K562 (cell line): ENCODE data around the gene SCTR. TPM values are rescaled to one million over a fixed set of nuclear protein-coding genes. Genes with fewer than 3 reads are reported as not detected.

Source experiments
- ELK3 ChIP-seq: fragments of 450-650 bp; formaldehyde crosslinking; IDR thresholded peaks from 2 replicates; pipeline ENCODE4 v1.4.0; 2020; ENCODE audit warnings: mild to moderate bottlenecking
- EZH2 ChIP-seq: IDR thresholded peaks from 2 replicates; pipeline ENCODE4 v1.6.1; 2012; ENCODE audit warnings: low read depth, mild to moderate bottlenecking, inconsistent platforms, low read length, borderline replicate concordance
- LARP7 ChIP-seq: fragments of 450-650 bp; IDR thresholded peaks from 2 replicates; pipeline ENCODE4 v1.6.1; 2016
- NR3C1 ChIP-seq: sonication (generic); formaldehyde crosslinking; IDR thresholded peaks from 2 replicates; pipeline ENCODE4 v1.8.1; 2022; ENCODE audit warnings: missing genetic modification reagents
- RBM22 ChIP-seq: fragments of 200-400 bp; formaldehyde crosslinking; IDR thresholded peaks from 2 replicates; pipeline ENCODE4 v1.6.1; 2018; ENCODE audit warnings: low read length, low read depth; ENCODE audit not compliant: poor library complexity, severe bottlenecking
- TBP ChIP-seq: optimal IDR thresholded peaks from 2 replicates; pipeline ENCODE3; 2011; ENCODE audit warnings: low read depth, low read length, improper control_type of control experiment
- THAP12 ChIP-seq: fragments of 250-450 bp; sonication (Bioruptor Pico); IDR thresholded peaks from 2 replicates; pipeline ENCODE4 v1.9.0; 2021; ENCODE audit warnings: mild to moderate bottlenecking, inconsistent platforms
- ZHX1 ChIP-seq: fragments of 150-350 bp; conservative IDR thresholded peaks from 2 replicates; pipeline ENCODE4 v1.6.1; 2014; ENCODE audit warnings: low read length
- ZNF165 ChIP-seq: fragments of 250-450 bp; sonication (Bioruptor Pico); IDR thresholded peaks from 2 replicates; pipeline ENCODE4 v1.4.0; 2020; ENCODE audit warnings: borderline replicate concordance
- polyA plus RNA-seq, 8 experiments: library from polyadenylated mRNA; depleted of rRNA in 4 of 8; stranded (reverse) in 5 of 8; unstranded in 3 of 8; fragments of >200 nt; fragmentation: Nextera tagmentation in 2 of 8; fragmentation: Illumina TruSeq in 1 of 8; extraction: Ambion mirVana in 2 of 8; extraction: Trizol in 1 of 8; gene quantifications; 2 replicates each; pipeline versions ENCODE4 v1.2.1 to v1.2.3, GENCODE V29; 2011 to 2014; ENCODE audit warnings: inconsistent platforms in 1 of 8, missing spikeins in 1 of 8
- total RNA-seq, 7 experiments: library from RNA; depleted of rRNA in 6 of 7; stranded (reverse); fragments of >200 nt in 6 of 7; fragmentation: Illumina TruSeq in 2 of 7; extraction: Trizol in 2 of 7; gene quantifications; 2 replicates each; pipeline versions ENCODE4 v1.2.1 to v1.2.3, GENCODE V29; 2011 to 2021; ENCODE audit warnings: low replicate concordance in 1 of 7

SCTR gene
- total and polyA plus RNA-seq, 9 of the 15 experiments (the other 6 are each of a cell fraction or from before 2014, with no cell fraction given) = not detected

- TF ChIP-seq ZHX1 (no peak), ZNF165 (CRISPR knock-in tag) (no peak), ELK3 (no peak), LARP7 (no peak), RBM22 (no peak), EZH2 (no peak), TBP (peak; percentile 26), THAP12 (CRISPR knock-in tag) (0 out of 2 replicates have a peak, but pooled peaks have one; percentile 20), NR3C1 (CRISPR knock-in tag) (no peak)
Observed at GRCh38 chr2:119431155-119431975, 92.9 kb downstream of the SCTR start, which contains the start of gene TMEM37 (continued).
